ENCODE results near the gene SEMA5B.

The SEMA5B gene

GRCh38 chr3:123072152-123072551, 44.6 kb upstream of the SEMA5B start:
- TF ChIP-seq CTCF (IDR thresholded peaks at IDR 0.05; ENCODE audit: low read depth, low read length, missing control alignments), result no peak
- no peak overlapping the region for H3K4me3 ChIP-seq (replicated peaks; ENCODE audit: low read depth, low read length)
- no peak for DNase-seq (ENCODE audit: extremely low read depth, low read depth)

GRCh38 chr3:123071581-123071980, 44.0 kb upstream of the SEMA5B start:
- no peak for DNase-seq (ENCODE audit: extremely low read depth, low read depth)
- H3K4me3 ChIP-seq (replicated peaks; ENCODE audit: low read depth, low read length), result no peak overlapping the region
- TF ChIP-seq CTCF (IDR thresholded peaks at IDR 0.05; ENCODE audit: low read depth, low read length, missing control alignments), result no peak

GRCh38 chr3:123071146-123071545, 43.6 kb upstream of the SEMA5B start:
- no peak for DNase-seq (ENCODE audit: extremely low read depth, low read depth)
- no peak for TF ChIP-seq CTCF (IDR thresholded peaks at IDR 0.05; ENCODE audit: low read depth, low read length, missing control alignments)

GRCh38 chr3:123070510-123070909, 42.9 kb upstream of the SEMA5B start:
- no peak for TF ChIP-seq CTCF (IDR thresholded peaks at IDR 0.05; ENCODE audit: low read depth, low read length, missing control alignments)
- DNase-seq (ENCODE audit: extremely low read depth, low read depth), result no peak
- H3K4me3 ChIP-seq (replicated peaks; ENCODE audit: low read depth, low read length), result no peak overlapping the region

More at GRCh38 chr3:123071146-123071545, 43.6 kb upstream of the SEMA5B start:
- H3K4me3 ChIP-seq (replicated peaks; ENCODE audit: low read depth, low read length), result no peak overlapping the region

- no peak for TF ChIP-seq CTCF (IDR thresholded peaks at IDR 0.05; ENCODE audit: low read depth, low read length, missing control alignments)
- peak overlapping the region; percentile 90 for H3K4me3 ChIP-seq (replicated peaks; ENCODE audit: low read depth, low read length)
- no peak for DNase-seq (ENCODE audit: extremely low read depth, low read depth)
These were observed 41.2 kb upstream of the SEMA5B start for GRCh38 chr3:123068601-123069381.

GRCh38 chr3:123067689-123068600, 40.4 kb upstream of the SEMA5B start:
- no peak for DNase-seq (ENCODE audit: extremely low read depth, low read depth)
- H3K4me3 ChIP-seq (replicated peaks; ENCODE audit: low read depth, low read length), result peak overlapping the region; percentile 90
- TF ChIP-seq CTCF (IDR thresholded peaks at IDR 0.05; ENCODE audit: low read depth, low read length, missing control alignments), result no peak

Data from HFF-Myc (cell line).